CD4-positive, alpha-beta T cell (primary cell): Measurements from ENCODE around the gene CEACAM7. TPM values are rescaled to one million over a fixed set of nuclear protein-coding genes. Genes with fewer than 3 reads are reported as not detected.

Source experiments
- ATAC-seq: fragments of 200-7000 bp; cut with Tn5 transposase; one replicate; pipeline ENCODE4 v1.10.0; 2022; ENCODE audit warnings: mild to moderate bottlenecking; ENCODE audit not compliant: poor library complexity
- CTCF ChIA-PET: fragments of 350-600 bp; sonication (Branson Sonifier 250); formaldehyde crosslinking; loops from one replicate; lab custom pipeline; 2021; ENCODE audit warnings: antibody characterized with exemption, inconsistent platforms; lab: Charles Lee
- POLR2A ChIA-PET: fragments of 350-600 bp; sonication (Branson Sonifier 250); formaldehyde crosslinking; loops from one replicate; lab custom pipeline; 2021; ENCODE audit warnings: antibody characterized with exemption, inconsistent platforms; lab: Charles Lee
- DNase-seq, 14 experiments: peaks; one replicate each; pipeline ENCODE4 v3.0.0-alpha.2; 2013 to 2020; ENCODE audit warnings: mixed read lengths in 2 of 14
- H3K27ac ChIP-seq, 2 donors: one replicate each; pipeline versions ENCODE4 v1.5.1 to v1.7.0; 2013; ENCODE audit warnings: low read length in 2 of 2, low read depth in 1 of 2, mild to moderate bottlenecking in 1 of 2
- H3K27me3 ChIP-seq, 2 experiments: 1 replicate in 1 of 2; 2 replicates in 1 of 2; pipeline versions ENCODE4 v1.6.1 to v1.7.0; 2013; ENCODE audit warnings: low read length in 2 of 2, control low read depth in 1 of 2, mild to moderate bottlenecking in 1 of 2, moderate library complexity in 1 of 2; ENCODE audit not compliant: insufficient read depth in 2 of 2, control insufficient read depth in 1 of 2
- H3K36me3 ChIP-seq: one replicate; pipeline ENCODE4 v1.6.1; 2013; ENCODE audit warnings: low read length, control low read depth; ENCODE audit not compliant: insufficient read depth
- H3K4me1 ChIP-seq: one replicate; pipeline ENCODE4 v1.6.1; 2013; ENCODE audit warnings: low read length, control low read depth; ENCODE audit not compliant: insufficient read depth
- H3K4me3 ChIP-seq: one replicate; pipeline ENCODE4 v1.5.1; 2013; ENCODE audit warnings: mild to moderate bottlenecking, low read length, moderate library complexity
- H3K9me3 ChIP-seq, 2 experiments: 1 replicate in 1 of 2; 2 replicates in 1 of 2; pipeline versions ENCODE4 v1.6.1 to v1.7.0; 2013; ENCODE audit warnings: low read length in 2 of 2, mild to moderate bottlenecking in 2 of 2, control low read depth in 1 of 2, moderate library complexity in 1 of 2; ENCODE audit not compliant: control insufficient read depth in 1 of 2, insufficient read depth in 1 of 2
- H3K27ac Mint-ChIP-seq: one replicate; pipeline ENCODE4 v1.8.0; 2020; ENCODE audit warnings: mixed read lengths
- H3K27me3 Mint-ChIP-seq: one replicate; pipeline ENCODE4 v1.8.0; 2021; ENCODE audit warnings: mixed read lengths
- H3K36me3 Mint-ChIP-seq: one replicate; pipeline ENCODE4 v1.8.0; 2021; ENCODE audit warnings: low read depth, mixed read lengths
- H3K4me1 Mint-ChIP-seq: one replicate; pipeline ENCODE4 v1.8.0; 2021; ENCODE audit warnings: low read depth, mixed read lengths
- H3K4me3 Mint-ChIP-seq: one replicate; pipeline ENCODE4 v1.8.0; 2020; ENCODE audit warnings: mild to moderate bottlenecking, mixed read lengths
- H3K9me3 Mint-ChIP-seq: one replicate; pipeline ENCODE4 v1.8.0; 2020; ENCODE audit warnings: mixed read lengths
- CTCF ChIP-seq: fragments of 200-600 bp; IDR thresholded peaks from one replicate; pipeline ENCODE4 v1.8.0; 2022; ENCODE audit warnings: antibody characterized with exemption, mild to moderate bottlenecking
- intact Hi-C, 2 experiments: fragments of 100-400 bp; cut with DNase I in 1 of 2; cut with micrococcal nuclease in 1 of 2; formaldehyde crosslinking; loops; one replicate each; pipeline versions ENCODE4 v1.15.1 to v1.9.0; 2023 to 2025; cut with DNase I, micrococcal nuclease
- total RNA-seq, 174 experiments: library from RNA in 2 of 174; stranded (reverse) in 2 of 174; gene quantifications; one replicate each; pipeline ENCODE4 v1.2.3 and lab custom pipeline; 2021 to 2026

CEACAM7 gene
- total RNA-seq, 2 experiments from 2014 or later: not detected

- peaks cover 2 to 6% of the 10 kb centered on the region in 2 experiments for H3K9me3 ChIP-seq
- no peak for TF ChIP-seq CTCF
- no peak overlapping the region for H3K27ac ChIP-seq
- no peak overlapping the region for H3K27ac Mint-ChIP-seq
- no peak overlapping the region for H3K4me3 Mint-ChIP-seq
- H3K27me3 ChIP-seq: peaks cover 9 to 24% of the 10 kb centered on the region in 2 experiments
- no peak overlapping the region for H3K4me3 ChIP-seq
- no peaks in the 10 kb centered on the region for H3K4me1 ChIP-seq
- H3K27me3 Mint-ChIP-seq: peaks cover 63% of the 10 kb centered on the region
- H3K36me3 Mint-ChIP-seq: peaks cover 7% of the 10 kb centered on the region
- H3K9me3 Mint-ChIP-seq: peaks cover under 1% of the 10 kb centered on the region
- CTCF ChIA-PET: no interaction called here
- H3K36me3 ChIP-seq: no peaks in the 10 kb centered on the region
- ATAC-seq (no peak), DNase-seq (no peak)
- POLR2A ChIA-PET: no interaction called here
- H3K4me1 Mint-ChIP-seq: no peaks in the 10 kb centered on the region
- intact Hi-C loops: no loop called here
Observed at GRCh38 chr19:41687419-41687818, 651 bp downstream of the CEACAM7 start.

GRCh38 chr19:41682437-41682836 lies 5.6 kb downstream of the CEACAM7 start:
- no peak for TF ChIP-seq CTCF
- no peaks in the 10 kb centered on the region for H3K36me3 ChIP-seq
- Mint-ChIP-seq H3K9me3 (no peaks in the 10 kb centered on the region), H3K4me1 (no peaks in the 10 kb centered on the region), H3K27ac (no peak overlapping the region), H3K4me3 (no peak overlapping the region), H3K36me3 (no peaks in the 10 kb centered on the region), H3K27me3 (peaks cover 81% of the 10 kb centered on the region)
- intact Hi-C loops: no loop called here
- no peaks in the 10 kb centered on the region for H3K9me3 ChIP-seq
- ATAC-seq: no peak
- ChIA-PET POLR2A (no interaction called here), CTCF (no interaction called here)
- H3K27me3 ChIP-seq: peaks cover 4 to 20% of the 10 kb centered on the region in 2 experiments
- H3K4me3 ChIP-seq: no peak overlapping the region
- H3K27ac ChIP-seq: no peak overlapping the region
- DNase-seq: no peak
- H3K4me1 ChIP-seq: no peaks in the 10 kb centered on the region

- Mint-ChIP-seq H3K4me1 (no peaks in the 10 kb centered on the region), H3K36me3 (no peaks in the 10 kb centered on the region), H3K27ac (no peak overlapping the region), H3K27me3 (peaks cover 88% of the 10 kb centered on the region), H3K9me3 (no peaks in the 10 kb centered on the region), H3K4me3 (no peak overlapping the region)
- ChIA-PET POLR2A (no interaction called here), CTCF (no interaction called here)
- intact Hi-C loops: no loop called here
- TF ChIP-seq CTCF: no peak
- Histone ChIP-seq H3K36me3 (no peaks in the 10 kb centered on the region), H3K9me3 (peaks cover 0 to 6% of the 10 kb centered on the region in 2 experiments), H3K27me3 (peaks cover 16 to 49% of the 10 kb centered on the region in 2 experiments), H3K4me3 (no peak overlapping the region), H3K4me1 (no peaks in the 10 kb centered on the region), H3K27ac (no peak overlapping the region)
- DNase-seq (no peak), ATAC-seq (no peak)
Observed at GRCh38 chr19:41671486-41671885, 16.6 kb downstream of the CEACAM7 start.
